Measurements from ENCODE around the gene SLC17A5.
"Not testable (repeated sequence)": the region's sequence is repeated elsewhere in the genome, so short reads cannot be mapped to it uniquely, and the experiment has no call there.

The SLC17A5 gene

DNA sequence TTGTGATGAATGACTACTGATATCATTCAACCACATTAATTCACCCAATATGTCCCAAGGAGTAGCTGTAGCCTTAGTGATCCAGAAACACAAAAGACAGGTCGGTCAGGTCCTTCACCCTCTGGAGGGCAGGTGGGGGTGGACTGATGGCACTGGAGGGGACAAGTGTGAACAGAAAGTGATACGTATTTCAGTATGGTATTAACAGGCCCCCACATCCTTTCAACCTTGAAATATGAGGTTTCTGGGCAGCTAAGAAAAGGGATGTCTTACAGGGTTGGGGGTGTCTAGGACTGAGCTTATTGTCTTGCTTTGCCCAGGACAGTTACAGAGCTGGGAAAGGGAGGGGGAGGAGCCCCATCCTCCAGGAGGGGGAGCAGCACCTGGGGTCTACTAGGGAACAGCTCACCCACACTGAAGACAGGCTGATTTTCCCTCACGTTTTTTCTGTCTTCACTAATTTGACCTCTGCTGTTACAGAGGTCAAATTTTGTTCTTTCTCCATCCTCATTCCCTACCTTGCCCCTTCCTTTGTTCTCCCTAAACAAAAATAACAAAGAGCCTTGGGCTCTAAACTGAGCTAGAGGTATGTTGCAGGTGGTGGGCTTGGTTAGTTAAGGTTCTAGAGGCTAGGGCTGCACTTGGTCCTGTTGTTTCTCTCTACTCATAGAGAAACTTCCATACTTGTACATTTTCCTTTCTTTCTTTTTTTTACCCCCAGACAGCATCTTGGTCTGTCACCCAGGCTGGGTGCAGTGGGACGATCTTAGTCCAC, 95.0 kb downstream of the SLC17A5 start:
- Histone ChIP-seq H3K4me2 (no peak overlapping the region), H3K4me1 (peaks cover 0 to 19% (median 2%) of the 10 kb centered on the region in 10 experiments; a peak in 8 of 20 replicates), H4K20me1 (no peaks in the 10 kb centered on the region), H3K36me3 (no peaks in the 10 kb centered on the region), H3K27ac (peak overlapping the region in 1 of 11 experiments; percentile 7; a peak in 1 of 22 replicates), H3K4me3 (no peak overlapping the region), H3K9ac (peak overlapping the region in 1 of 11 experiments; percentile 15; a peak in 1 of 22 replicates), H3K27me3 (no peaks in the 10 kb centered on the region), H3K9me3 (replicated peaks in 1 of 11) (no peaks in the 10 kb centered on the region)
- TF ChIP-seq Cebpa-rat (IDR thresholded peaks at IDR 0.05), result no peak

DNA sequence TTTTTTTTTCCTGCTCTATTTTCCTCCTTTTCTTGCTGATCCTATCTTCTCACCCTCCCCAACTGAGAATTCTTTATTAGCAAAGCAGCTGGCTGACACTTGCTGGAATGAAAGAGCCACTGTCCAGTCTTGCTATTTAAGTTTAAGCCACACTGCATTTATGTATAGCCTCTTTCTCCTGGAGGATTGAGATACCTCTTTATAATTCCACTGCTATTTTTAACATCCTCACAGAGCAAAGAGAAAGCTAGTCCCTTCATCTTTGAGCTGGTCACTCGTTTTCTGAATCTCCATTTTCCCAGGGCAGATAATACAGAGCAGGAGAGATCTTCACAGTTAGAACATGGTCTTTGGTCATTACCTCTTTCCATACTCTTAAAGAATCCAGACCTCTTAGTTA, 97.0 kb downstream of the SLC17A5 start:
- no peak overlapping the region for H3K4me3 ChIP-seq
- H3K9ac ChIP-seq, result no peak overlapping the region
- no peaks in the 10 kb centered on the region for H3K27me3 ChIP-seq
- H3K36me3 ChIP-seq, result no peaks in the 10 kb centered on the region
- H3K27ac ChIP-seq, result no peak overlapping the region
- H3K4me1 ChIP-seq, result peaks cover 0 to 19% (median 2%) of the 10 kb centered on the region in 10 experiments; a peak in 8 of 20 replicates
- H4K20me1 ChIP-seq, result no peaks in the 10 kb centered on the region
- TF ChIP-seq Cebpa-rat (IDR thresholded peaks at IDR 0.05), result no peak
- H3K9me3 ChIP-seq (replicated peaks in 1 of 11), result no peaks in the 10 kb centered on the region
- no peak overlapping the region for H3K4me2 ChIP-seq

DNA sequence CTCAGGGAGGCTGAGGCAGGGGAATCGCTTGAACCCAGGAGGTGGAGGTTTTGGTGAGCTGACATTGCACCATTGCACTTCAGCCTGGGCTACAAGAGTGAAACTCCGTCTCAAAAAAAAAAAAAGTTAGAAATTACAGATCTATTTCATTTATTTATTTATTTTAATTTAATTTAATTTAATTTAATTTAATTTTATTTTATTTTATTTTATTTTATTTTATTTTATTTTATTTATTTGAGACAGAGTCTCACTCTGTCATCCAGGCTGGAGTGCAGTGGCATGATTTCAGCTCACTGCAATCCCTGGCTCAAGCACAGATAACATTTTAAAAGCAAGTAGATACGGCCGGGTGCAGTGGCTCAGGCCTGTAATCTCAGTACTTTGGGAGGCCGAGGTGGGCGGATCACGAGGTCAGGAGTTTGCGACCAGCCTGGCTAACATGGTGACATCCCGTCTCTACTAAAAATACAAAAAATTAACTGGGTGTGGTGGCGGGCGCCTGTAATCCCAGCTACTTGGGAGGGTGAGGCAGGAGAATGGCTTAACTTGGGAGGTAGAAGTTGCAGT, 98.3 kb downstream of the SLC17A5 start:
- H4K20me1 ChIP-seq; H3K27me3 ChIP-seq; H3K4me2 ChIP-seq; H3K9ac ChIP-seq; H3K36me3 ChIP-seq; H3K4me3 ChIP-seq; H3K4me1 ChIP-seq; H3K9me3 ChIP-seq (replicated peaks in 1 of 11); H3K27ac ChIP-seq: not testable (repeated sequence)

DNA sequence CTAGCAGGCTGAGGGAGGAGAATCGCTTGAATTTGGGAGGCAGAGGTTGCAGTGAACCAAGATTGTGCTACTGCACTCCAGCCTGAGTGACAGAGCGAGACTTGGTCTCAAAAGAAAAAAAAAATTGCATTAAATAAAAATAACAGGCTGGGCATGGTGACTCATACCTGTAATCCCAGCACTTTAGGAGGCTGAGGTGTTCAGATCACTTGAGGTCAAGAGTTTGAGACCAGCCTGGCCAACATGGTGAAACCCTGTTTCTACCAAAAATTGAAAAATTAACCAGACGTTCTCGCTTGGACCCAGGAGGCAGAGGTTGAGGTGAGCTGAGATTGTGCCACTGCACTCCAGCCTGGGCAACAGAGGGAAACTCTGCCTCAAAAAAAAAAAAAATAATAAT, 102.7 kb downstream of the SLC17A5 start:
- not testable (repeated sequence) for H3K9me3 ChIP-seq (replicated peaks in 1 of 11); H3K4me3 ChIP-seq; H3K4me2 ChIP-seq; H3K27me3 ChIP-seq; H3K36me3 ChIP-seq; H4K20me1 ChIP-seq; H3K27ac ChIP-seq; H3K9ac ChIP-seq
- H3K4me1 ChIP-seq, result peaks cover 0 to 12% (median 0%) of the 10 kb centered on the region in 10 experiments; a peak in 4 of 20 replicates

DNA sequence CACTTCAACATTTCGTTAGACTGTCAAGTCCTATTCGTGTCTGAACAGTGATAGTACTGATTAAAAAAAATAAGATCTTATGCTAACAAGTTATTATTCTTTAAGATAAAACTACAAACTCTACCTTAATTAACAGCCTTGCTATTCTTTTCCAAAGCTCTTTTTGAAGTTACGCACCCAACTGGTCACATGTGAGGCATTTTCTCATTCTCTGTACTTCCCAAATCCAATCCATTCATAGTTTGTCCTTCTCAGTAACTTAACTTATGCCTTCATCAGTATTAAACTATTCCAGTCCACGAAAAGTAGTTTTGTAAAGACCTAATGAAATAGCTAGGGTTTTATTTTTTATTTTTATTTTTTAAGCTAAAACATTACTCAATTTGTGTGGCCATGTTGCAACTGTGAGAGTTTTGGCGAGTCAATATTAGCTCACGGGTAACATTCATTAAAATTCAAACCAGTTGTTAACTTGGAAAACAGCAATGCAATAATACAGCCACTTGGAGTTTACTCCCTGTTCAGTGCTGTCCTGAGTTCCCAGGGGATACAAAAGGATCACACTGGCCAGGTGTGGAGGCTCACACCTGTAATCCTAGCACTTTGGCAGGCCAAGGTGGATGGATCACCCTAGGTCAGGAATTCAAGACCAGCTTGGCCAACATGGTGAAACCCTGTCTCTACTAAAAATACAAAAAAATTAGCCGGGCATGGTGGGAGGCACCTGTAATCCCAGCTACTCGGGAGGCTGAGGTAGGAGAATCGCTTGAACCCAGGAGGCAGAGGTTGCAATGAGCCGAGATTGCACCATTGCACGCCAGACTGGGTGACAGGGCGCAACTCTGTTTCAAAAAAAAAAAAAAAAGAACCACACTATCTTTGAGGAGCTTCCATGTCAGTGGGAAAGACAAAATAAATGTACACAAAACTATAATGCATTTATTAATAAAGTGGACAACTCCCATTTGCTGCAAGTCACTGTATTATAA, 105.0 kb downstream of the SLC17A5 start:
- no peak for TF ChIP-seq Cebpa-rat (IDR thresholded peaks at IDR 0.05)
- Histone ChIP-seq H3K4me2 (no peak overlapping the region), H3K27ac (no peak overlapping the region), H3K27me3 (no peaks in the 10 kb centered on the region), H3K4me3 (no peak overlapping the region), H3K4me1 (peaks cover 0 to 19% (median 0%) of the 10 kb centered on the region in 10 experiments; a peak in 5 of 20 replicates), H3K36me3 (no peaks in the 10 kb centered on the region), H4K20me1 (no peaks in the 10 kb centered on the region), H3K9ac (no peak overlapping the region), H3K9me3 (replicated peaks in 1 of 11) (no peaks in the 10 kb centered on the region)

DNA sequence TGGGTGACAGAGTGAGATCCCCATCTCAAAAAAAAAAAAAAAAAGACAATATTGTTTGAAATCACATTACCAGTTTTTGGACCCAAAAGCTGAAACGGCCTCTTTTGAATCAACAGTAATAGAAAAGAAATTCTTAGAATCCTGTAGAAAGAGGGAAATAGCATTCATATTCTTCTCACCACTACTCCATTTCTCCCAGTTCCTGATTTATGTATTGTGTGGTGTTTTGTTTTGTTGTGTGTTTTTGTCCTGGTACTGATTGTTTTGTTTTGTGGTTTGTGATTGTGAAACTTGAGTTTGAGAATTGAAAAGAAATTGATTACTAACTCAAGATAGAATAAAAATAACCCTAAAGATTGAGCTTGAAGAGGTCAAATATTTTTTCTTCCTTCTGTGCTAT, 106.8 kb downstream of the SLC17A5 start:
- no peaks in the 10 kb centered on the region for H4K20me1 ChIP-seq
- peak overlapping the region in 2 of 11 experiments; percentile 16 to 25; a peak in 3 of 22 replicates for H3K4me2 ChIP-seq
- H3K9ac ChIP-seq, result no peak overlapping the region
- no peak for TF ChIP-seq Cebpa-rat (IDR thresholded peaks at IDR 0.05)
- no peak overlapping the region for H3K27ac ChIP-seq
- H3K27me3 ChIP-seq, result no peaks in the 10 kb centered on the region
- H3K9me3 ChIP-seq (replicated peaks in 1 of 11), result no peaks in the 10 kb centered on the region
- peaks cover 0 to 19% (median 0%) of the 10 kb centered on the region in 10 experiments; a peak in 5 of 20 replicates for H3K4me1 ChIP-seq
- no peaks in the 10 kb centered on the region for H3K36me3 ChIP-seq
- H3K4me3 ChIP-seq, result no peak overlapping the region

All from BLaER1 treated with 17β-estradiol and CSF1 and Interleukin-3, amounts not matched to agents 10 nM and 100 nM (cell line).